MCF 10A (cell line): ENCODE results near the gene EXOC6B. TPM values are rescaled to one million over a fixed set of nuclear protein-coding genes. Genes with fewer than 3 reads are reported as not detected.

Experiments
- BruUV-seq: library from RNA; stranded (reverse); fragments of 400-500 nt; replicated peaks from 2 replicates; lab custom pipeline; 2021; lab: Mats Ljungman, UMichigan
- CTCF ChIA-PET: fragments of 300-600 bp; sonication (Branson Sonifier 250); formaldehyde crosslinking; extraction: SDS; loops from one replicate; lab custom pipeline; 2021; ENCODE audit warnings: antibody characterized with exemption, inconsistent platforms; lab: Yijun Ruan, JAX
- POLR2A ChIA-PET: fragments of 300-600, 350-650 bp; sonication (Branson Sonifier 250); formaldehyde crosslinking; extraction: SDS; loops from one replicate; lab custom pipeline; 2020; ENCODE audit warnings: antibody characterized with exemption, inconsistent platforms; lab: Yijun Ruan, JAX
- DNase-seq: peaks from one replicate; pipeline ENCODE4 v3.0.0-alpha.2; 2018; ENCODE audit not compliant: unreplicated experiment
- H3K27ac Mint-ChIP-seq: one replicate; pipeline ENCODE4 v1.8.0; 2022; ENCODE audit warnings: mild to moderate bottlenecking, low read depth, mixed read lengths; ENCODE audit not compliant: unreplicated experiment
- H3K27me3 Mint-ChIP-seq: one replicate; pipeline ENCODE4 v1.8.0; 2022; ENCODE audit warnings: mixed read lengths; ENCODE audit not compliant: insufficient read depth, unreplicated experiment
- H3K36me3 Mint-ChIP-seq: one replicate; pipeline ENCODE4 v1.8.0; 2022; ENCODE audit warnings: mild to moderate bottlenecking, moderate library complexity, mixed read lengths; ENCODE audit not compliant: insufficient read depth, unreplicated experiment
- H3K4me1 Mint-ChIP-seq: one replicate; pipeline ENCODE4 v1.8.0; 2022; ENCODE audit warnings: mixed read lengths; ENCODE audit not compliant: insufficient read depth, unreplicated experiment
- H3K4me3 Mint-ChIP-seq: one replicate; pipeline ENCODE4 v1.8.0; 2022; ENCODE audit warnings: mild to moderate bottlenecking, moderate library complexity, mixed read lengths; ENCODE audit not compliant: unreplicated experiment
- H3K9me3 Mint-ChIP-seq: one replicate; pipeline ENCODE4 v1.8.0; 2022; ENCODE audit warnings: mixed read lengths; ENCODE audit not compliant: unreplicated experiment
- CTCF ChIP-seq: fragments of 200-600 bp; IDR thresholded peaks from one replicate; pipeline ENCODE4 v1.8.0; 2022; ENCODE audit warnings: antibody characterized with exemption, mild to moderate bottlenecking; ENCODE audit not compliant: unreplicated experiment
- intact Hi-C: fragments of 100-400 bp; cut with micrococcal nuclease; formaldehyde crosslinking; loops from 2 replicates; pipeline ENCODE4 v1.14.1; 2022
- total RNA-seq: library from RNA; stranded (reverse); gene quantifications from 2 replicates; pipeline ENCODE4 v1.2.3, GENCODE V29; 2022

The EXOC6B gene
- total RNA-seq, 1 experiment from 2014 or later = 24.7 TPM

- no peak for DNase-seq
- no peaks in the 10 kb centered on the region for H3K36me3 Mint-ChIP-seq
- intact Hi-C loops = no loop called here
- BruUV-seq = no TSS peak
- TF ChIP-seq CTCF = no peak
- no peaks in the 10 kb centered on the region for H3K9me3 Mint-ChIP-seq
- POLR2A ChIA-PET = no interaction called here
- no peak overlapping the region for H3K4me3 Mint-ChIP-seq
- H3K4me1 Mint-ChIP-seq = peaks cover 6% of the 10 kb centered on the region
- CTCF ChIA-PET = interaction anchor here (0.6 to 3.5 kb wide), 6 partner anchors 7 to 398 kb away, joined by 3 to 25 read pairs (median 6); no protein-coding TSS in a partner anchor
- H3K27ac Mint-ChIP-seq = no peak overlapping the region
- no peaks in the 10 kb centered on the region for H3K27me3 Mint-ChIP-seq
Observed at GRCh38 chr2:72136331-72136730, 689.5 kb downstream of the EXOC6B start.

GRCh38 chr2:72135921-72136320 is 689.9 kb downstream of the EXOC6B start:
- Mint-ChIP-seq H3K27ac (no peak overlapping the region), H3K36me3 (no peaks in the 10 kb centered on the region)
- BruUV-seq = no TSS peak

GRCh38 chr2:72134997-72135800 is 690.6 kb downstream of the EXOC6B start:
- intact Hi-C loops = no loop called here
- Mint-ChIP-seq H3K27ac (no peak overlapping the region), H3K27me3 (no peaks in the 10 kb centered on the region), H3K4me3 (no peak overlapping the region), H3K9me3 (no peaks in the 10 kb centered on the region), H3K36me3 (no peaks in the 10 kb centered on the region), H3K4me1 (peaks cover 6% of the 10 kb centered on the region)
- BruUV-seq = no TSS peak
- ChIA-PET CTCF (interaction anchor here (0.8 to 3.1 kb wide), 3 partner anchors 13 to 211 kb away, joined by 3 to 19 read pairs (median 4); partner anchors contain the start of gene CYP26B1), POLR2A (no interaction called here)
- no peak for TF ChIP-seq CTCF
- no peak for DNase-seq

More at GRCh38 chr2:72135921-72136320, 689.9 kb downstream of the EXOC6B start:
- no peak overlapping the region for H3K4me3 Mint-ChIP-seq
- H3K4me1 Mint-ChIP-seq = peaks cover 6% of the 10 kb centered on the region
- POLR2A ChIA-PET = no interaction called here
- CTCF ChIA-PET = interaction anchor here (0.6 to 3.1 kb wide), 3 partner anchors 212 to 398 kb away, joined by 3 to 19 read pairs (median 3); no protein-coding TSS in a partner anchor
- DNase-seq = no peak
- no peaks in the 10 kb centered on the region for H3K27me3 Mint-ChIP-seq
- intact Hi-C loops = no loop called here
- no peaks in the 10 kb centered on the region for H3K9me3 Mint-ChIP-seq
- TF ChIP-seq CTCF = no peak

GRCh38 chr2:72134408-72134996 is 691.3 kb downstream of the EXOC6B start:
- Mint-ChIP-seq H3K27me3 (no peaks in the 10 kb centered on the region), H3K9me3 (no peaks in the 10 kb centered on the region), H3K4me3 (no peak overlapping the region), H3K36me3 (no peaks in the 10 kb centered on the region), H3K27ac (no peak overlapping the region), H3K4me1 (peaks cover 11% of the 10 kb centered on the region)
- ChIA-PET CTCF (interaction anchor here (0.8 to 3.1 kb wide), 3 partner anchors 14 to 211 kb away, joined by 3 to 19 read pairs (median 4); partner anchors contain the start of gene CYP26B1), POLR2A (no interaction called here)
- no peak for DNase-seq
- no peak for TF ChIP-seq CTCF
- intact Hi-C loops = no loop called here
- BruUV-seq = no TSS peak
